ENCODE data around the gene SLC46A2. TPM values are rescaled to one million over a fixed set of nuclear protein-coding genes. Genes with fewer than 3 reads are reported as not detected.

The SLC46A2 gene
- total and polyA plus RNA-seq, 9 of the 15 experiments (the other 6 are each of a cell fraction or from before 2014, with no cell fraction given): not detected

- no peak for ATAC-seq
- Histone ChIP-seq H3K9me3 (replicated peaks; ENCODE audit: control insufficient read depth, insufficient read depth, low read depth, low read length) (no peaks in the 10 kb centered on the region), H3K9me1 (ENCODE audit: control insufficient read depth, insufficient read depth, low read length) (no peaks in the 10 kb centered on the region), H2AFZ (ENCODE audit: low read depth, low read length) (no peak overlapping the region), H3K27ac (ENCODE audit: extremely low read depth, low read depth, low read length) (no peak overlapping the region), H3K4me2 (ENCODE audit: insufficient read depth, low read length) (no peak overlapping the region), H3K27me3 (ENCODE audit: control insufficient read depth in 2 of 2, insufficient read depth in 2 of 2, low read length in 2 of 2) (peaks cover 0 to 13% of the 10 kb centered on the region in 2 experiments; a peak in 3 of 5 replicates), H3K79me2 (ENCODE audit: control insufficient read depth, insufficient read depth, low read length) (no peaks in the 10 kb centered on the region), H3K36me3 (ENCODE audit: control insufficient read depth, insufficient read depth, low read length) (no peaks in the 10 kb centered on the region), H3K4me1 (replicated peaks in 1 of 2; ENCODE audit: control insufficient read depth in 2 of 2, insufficient read depth in 2 of 2, low read length in 2 of 2) (no peaks in the 10 kb centered on the region), H3K9ac (ENCODE audit: insufficient read depth in 1 of 2, low read depth in 2 of 2, low read length in 2 of 2) (no peak overlapping the region), H4K20me1 (replicated peaks; ENCODE audit: control insufficient read depth, insufficient read depth, low read length) (no peaks in the 10 kb centered on the region), H3K4me3 (no peak overlapping the region)
- intact Hi-C loops (cut with micrococcal nuclease) (no loop called here), in situ Hi-C loops (cut with MboI) (no loop called here)
- 0% methylated on average over 3 of the region's 3 CpGs for WGBS (ENCODE audit: insufficient coverage, low coverage, missing lambda C conversion rate)
- no peak for DNase-seq (ENCODE audit: extremely low read depth in 1 of 4, low spot score in 3 of 4)
- no peak for FAIRE-seq
- TF ChIP-seq RBM14 (IDR thresholded peaks at IDR 0.05; ENCODE audit: borderline replicate concordance, insufficient read depth, low read depth, low read length) (no peak), CREB5 (CRISPR knock-in tag; IDR thresholded peaks at IDR 0.05) (no peak), ZEB2 (IDR thresholded peaks at IDR 0.05) (no peak), DIDO1 (tag; IDR thresholded peaks at IDR 0.05; ENCODE audit: low read depth) (no peak), CREM (IDR thresholded peaks at IDR 0.05; ENCODE audit: low read depth) (no peak), MTF1 (CRISPR knock-in tag; IDR thresholded peaks at IDR 0.05; ENCODE audit: borderline replicate concordance) (no peak), ZNF217 (CRISPR knock-in tag; IDR thresholded peaks at IDR 0.05) (no peak), ZFP36 (IDR thresholded peaks at IDR 0.05; ENCODE audit: low read depth, low read length, partially characterized antibody) (no peak), ZNF77 (CRISPR knock-in tag; IDR thresholded peaks at IDR 0.05) (no peak), PRPF4 (IDR thresholded peaks at IDR 0.05; ENCODE audit: insufficient read depth, low read depth, low read length, poor library complexity, severe bottlenecking) (no peak), USF1 (CRISPR knock-in tag; IDR thresholded peaks at IDR 0.05) (no peak), MCM7 (IDR thresholded peaks at IDR 0.05) (no peak), ELF4 (CRISPR knock-in tag; IDR thresholded peaks at IDR 0.05) (no peak), ZKSCAN3 (CRISPR knock-in tag; IDR thresholded peaks at IDR 0.05) (no peak), ZC3H11A (IDR thresholded peaks at IDR 0.05; ENCODE audit: low read depth, low read length) (no peak)
- BruUV-seq (replicated peaks): no TSS peak
- ChIA-PET CTCF (ENCODE audit: low intra/inter-chr PET ratio) (no interaction called here), POLR2A (no interaction called here)
Measured at GRCh38 chr9:112896131-112896530, 5.5 kb upstream of the SLC46A2 start.
